ENCODE results near the gene C3orf18.

GRCh38 chr3:50517721-50518206, 49.8 kb downstream of the C3orf18 start:
- TF ChIP-seq EZH2phosphoT487 (IDR thresholded peaks at IDR 0.05; ENCODE audit: low read depth, severe bottlenecking, unreplicated experiment) (no peak), EZH2 (IDR thresholded peaks at IDR 0.05; ENCODE audit: borderline replicate concordance) (no peak), CTCF (IDR thresholded peaks at IDR 0.05; ENCODE audit: poor library complexity) (no peak)
